ENCODE results near the gene CD200R1L.
"Not testable (repeated sequence)": the region's sequence is repeated elsewhere in the genome, so short reads cannot be mapped to it uniquely, and the experiment has no call there.

The CD200R1L gene, protein sequence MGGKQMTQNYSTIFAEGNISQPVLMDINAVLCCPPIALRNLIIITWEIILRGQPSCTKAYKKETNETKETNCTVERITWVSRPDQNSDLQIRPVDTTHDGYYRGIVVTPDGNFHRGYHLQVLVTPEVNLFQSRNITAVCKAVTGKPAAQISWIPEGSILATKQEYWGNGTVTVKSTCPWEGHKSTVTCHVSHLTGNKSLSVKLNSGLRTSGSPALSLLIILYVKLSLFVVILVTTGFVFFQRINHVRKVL

DNA sequence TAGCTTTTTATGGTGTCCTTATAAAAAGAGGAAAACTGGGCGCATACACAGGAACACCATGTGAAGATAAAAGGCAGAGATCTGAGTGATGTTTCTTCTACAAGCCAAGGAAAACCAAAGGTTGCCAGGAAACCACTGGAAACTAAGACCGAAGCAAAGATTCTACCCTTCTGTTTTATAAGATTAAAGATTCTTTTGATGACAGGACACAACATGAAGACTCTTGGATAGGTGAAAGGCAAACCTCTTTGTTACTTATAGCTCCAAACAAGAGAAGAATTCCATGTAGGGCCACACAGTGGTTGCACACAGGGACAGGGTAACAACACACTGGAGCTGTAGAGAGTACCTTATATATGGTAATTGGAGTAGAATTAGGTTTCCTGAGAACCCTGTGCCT is at the start of gene CD200R1L:
Gene CD200R1L, minus strand, starts transcription at position 101 of the 400 bp plus-strand sequence. CDS start 17,497 bp downstream, outside the sequence.
- DNase-seq = no peak

DNA sequence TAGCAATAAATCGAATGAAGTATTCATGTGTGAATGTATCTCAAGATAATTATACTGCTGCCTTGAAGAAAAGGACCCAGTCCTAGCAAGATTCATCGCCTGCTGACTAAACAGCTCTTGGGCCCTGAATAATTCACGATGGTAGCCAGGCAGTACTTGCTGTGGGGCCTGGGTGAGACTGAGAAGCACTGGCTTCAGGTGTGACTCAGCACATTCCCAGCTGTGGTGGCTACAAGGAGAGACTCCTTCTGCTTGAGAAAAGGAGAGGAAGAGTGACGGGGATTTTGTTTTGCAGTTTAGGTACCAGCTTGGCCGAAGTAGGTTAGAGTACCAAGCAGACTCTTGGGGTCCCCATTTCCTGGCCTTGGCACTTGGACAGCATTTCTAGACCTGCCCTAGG is 47.6 kb upstream of the CD200R1L start:
- no peak for DNase-seq

DNA sequence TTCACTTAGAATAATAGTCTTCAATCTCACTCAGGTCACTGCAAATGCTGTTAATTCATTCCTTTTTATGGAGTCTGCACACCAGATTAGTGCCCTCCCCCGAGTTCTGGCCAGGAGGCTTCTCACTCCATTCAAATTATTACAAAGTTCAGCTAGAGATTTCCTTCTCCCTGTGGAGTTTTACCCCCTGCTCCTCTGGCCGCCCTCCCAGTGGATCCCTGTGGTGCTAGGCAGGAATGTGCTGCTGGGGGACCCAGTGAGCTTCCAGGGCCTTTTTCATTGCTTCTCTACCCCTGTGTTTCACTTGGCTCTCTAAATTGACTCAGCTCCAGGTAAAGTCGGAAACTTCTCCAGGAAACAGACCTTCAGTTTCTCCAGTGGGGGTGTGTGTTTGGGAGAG is 42.7 kb upstream of the CD200R1L start:
- no peak for DNase-seq

DNA sequence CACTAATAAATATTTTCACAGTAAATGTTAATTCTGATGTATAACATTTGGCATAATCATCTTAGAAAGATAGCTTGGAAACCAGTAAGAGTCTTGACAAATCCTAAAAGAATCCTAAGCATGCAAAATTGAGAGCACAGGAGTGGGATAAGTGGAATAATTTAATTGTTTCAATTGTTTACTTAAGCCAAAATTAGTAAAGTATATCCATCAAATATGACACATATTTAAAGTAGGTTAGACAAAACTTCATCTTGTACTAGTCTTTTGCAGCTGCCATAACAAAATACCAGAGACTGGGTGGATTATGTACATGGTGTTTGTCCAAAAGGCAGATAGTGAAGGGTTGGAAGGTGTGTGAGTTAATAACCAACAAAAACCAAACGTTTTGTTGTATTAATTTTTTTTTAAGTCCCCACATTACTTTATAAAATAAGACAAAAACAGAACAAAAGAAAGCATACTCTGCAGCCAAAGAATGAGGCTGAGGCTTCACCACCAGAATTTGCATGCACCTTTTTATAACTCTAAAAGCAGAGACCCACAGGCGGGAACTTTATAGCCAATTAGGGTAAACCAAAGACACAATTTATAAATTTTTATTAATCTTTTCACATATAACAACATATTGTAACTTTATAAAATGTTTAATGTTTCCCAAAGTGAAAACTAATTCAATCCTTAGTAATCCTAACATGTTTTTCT is 41.9 kb upstream of the CD200R1L start:
- DNase-seq = no peak

DNA sequence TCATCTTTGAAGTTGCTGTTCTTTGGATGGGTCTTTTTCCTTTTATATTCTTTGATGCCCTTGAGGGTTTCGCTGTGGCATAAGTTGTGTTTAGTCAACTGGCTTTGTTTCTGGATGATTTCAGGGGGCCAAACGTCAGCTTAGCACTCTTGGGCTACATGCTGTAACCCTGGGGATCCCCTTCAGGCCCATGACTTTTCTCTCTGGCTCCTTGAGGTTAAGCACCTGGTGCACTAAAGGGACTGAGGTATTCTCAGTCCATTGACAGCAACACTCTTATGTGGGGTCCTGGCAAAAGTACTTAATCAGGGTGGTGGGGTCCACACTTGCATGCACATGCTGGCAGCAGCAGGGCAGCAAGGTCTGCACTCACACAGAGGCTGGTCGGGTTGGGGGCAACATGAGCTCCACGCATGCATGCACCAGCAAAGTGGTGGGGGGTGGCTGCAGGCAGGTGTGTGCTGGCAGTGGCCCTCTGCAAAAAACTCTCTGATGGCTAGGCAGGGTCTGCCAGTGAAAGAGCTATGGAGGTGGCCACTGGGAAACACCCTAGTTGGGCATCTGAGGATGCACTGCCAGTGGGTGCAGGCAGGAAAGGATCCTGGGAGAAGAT is 38.1 kb upstream of the CD200R1L start:
- DNase-seq = no peak

DNA sequence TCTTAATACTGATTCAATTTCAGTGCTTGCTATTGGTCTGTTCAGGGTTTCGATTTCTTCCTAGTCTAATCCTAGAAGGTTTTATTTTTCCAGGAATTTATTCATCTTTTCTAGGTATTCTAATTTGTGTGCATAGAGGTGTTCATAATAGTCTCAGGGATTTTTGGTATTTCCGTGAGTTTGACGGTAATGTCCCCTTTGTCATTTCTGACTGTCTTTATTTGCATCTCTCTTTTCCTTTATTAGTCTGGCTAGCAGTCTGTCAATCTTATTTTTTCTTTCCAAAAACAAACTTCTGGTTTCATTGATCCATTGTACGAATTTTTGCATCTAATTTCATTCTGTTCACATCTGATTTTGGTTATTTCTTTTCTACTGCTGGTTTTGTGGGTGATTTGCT is 35.2 kb upstream of the CD200R1L start:
- DNase-seq = no peak

DNA sequence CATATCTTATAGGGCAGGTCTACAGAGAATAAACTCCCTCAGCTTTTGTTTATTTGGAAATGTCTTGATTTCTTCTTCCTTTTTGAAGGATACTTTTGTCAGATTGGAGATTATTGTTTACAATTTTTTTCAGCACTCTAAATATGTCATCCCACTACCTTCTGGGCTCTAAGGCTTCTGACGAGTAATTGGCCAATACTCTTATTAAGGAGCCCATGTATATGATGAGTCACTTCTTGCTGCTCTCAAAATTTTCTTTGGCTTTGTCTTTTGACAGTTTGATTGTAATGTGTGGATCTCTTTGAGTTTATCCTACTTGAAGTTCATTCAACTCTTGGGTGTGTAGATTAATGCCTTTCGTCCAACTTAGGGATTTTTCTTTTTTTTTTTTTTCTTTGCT is 28.9 kb upstream of the CD200R1L start:
- no peak for DNase-seq

DNA sequence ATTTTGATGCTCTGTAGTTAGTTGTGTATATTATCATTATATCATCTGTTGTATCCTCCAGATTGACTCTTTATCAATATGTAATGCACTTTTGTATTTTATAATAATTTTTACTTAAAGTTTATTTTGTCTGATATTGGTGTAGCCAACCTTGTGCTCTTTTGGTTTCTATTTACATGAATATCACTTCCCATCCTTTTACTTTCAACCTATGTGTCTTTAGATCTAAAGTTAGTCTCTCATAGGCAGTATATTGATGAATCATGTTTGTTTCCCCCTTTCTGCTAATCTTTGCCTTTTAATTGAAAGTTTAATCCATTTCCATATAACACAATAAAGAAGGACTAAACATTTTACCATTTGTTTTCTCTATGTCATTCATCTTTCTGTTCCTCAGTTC is 28.1 kb upstream of the CD200R1L start:
- DNase-seq = no peak

DNA sequence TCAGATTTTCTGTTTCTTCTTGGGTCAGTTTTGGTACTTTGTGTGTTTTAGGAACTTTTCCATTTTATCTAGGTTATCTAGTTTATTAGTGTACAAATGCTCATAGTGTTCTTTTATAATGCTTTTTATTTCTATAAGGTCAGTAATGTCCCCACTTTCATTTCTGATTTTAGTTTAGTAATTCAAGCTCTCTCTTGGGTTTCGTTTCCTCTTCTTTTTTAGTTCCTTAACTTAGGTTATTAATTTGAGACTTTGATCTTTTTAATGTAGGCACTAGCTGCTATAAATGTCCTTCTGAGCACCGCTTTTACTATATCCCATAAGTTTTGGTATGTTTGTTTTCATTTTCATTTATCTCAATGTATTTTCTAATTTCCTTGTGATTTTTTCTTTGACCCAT is 27.0 kb upstream of the CD200R1L start:
- no peak for DNase-seq

DNA sequence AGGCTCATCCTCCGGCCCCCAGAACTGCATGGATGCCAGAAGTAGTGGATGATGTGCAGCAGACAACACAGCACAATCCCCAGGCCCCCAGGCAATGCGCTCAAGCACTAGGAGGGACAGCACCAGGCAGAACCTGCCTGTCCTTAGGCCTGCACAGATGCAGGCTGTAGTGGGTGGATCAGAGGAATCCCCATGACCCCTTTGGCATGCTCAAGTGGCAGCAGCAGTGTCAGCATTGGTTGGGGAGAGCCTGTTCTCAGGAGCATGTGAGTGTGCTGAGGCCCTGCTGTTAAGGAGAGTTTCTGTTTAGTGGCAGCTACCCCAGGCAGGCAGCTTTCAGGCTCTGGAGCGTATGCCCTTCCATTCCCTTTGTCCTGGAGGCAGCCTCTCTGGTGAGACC is 25.1 kb upstream of the CD200R1L start:
- no peak for DNase-seq

DNA sequence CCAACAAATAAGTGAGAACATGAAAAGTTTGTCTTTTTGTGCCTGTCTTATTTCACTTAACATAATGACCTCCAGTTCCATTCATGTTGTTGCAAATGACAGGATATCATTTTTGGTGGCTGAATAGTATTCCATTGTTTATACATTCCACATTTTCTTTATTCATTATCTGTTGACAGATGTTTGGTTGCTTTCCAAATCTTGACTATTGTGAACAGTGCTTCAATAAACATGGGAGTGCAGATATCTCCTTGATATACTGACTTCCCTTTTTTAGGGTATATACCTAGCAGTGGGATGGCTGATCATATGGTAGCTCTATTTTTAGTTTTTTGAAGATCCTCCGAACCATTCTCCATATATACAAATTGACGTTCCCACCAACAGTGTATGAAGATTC is 19.1 kb upstream of the CD200R1L start:
- DNase-seq = no peak

DNA sequence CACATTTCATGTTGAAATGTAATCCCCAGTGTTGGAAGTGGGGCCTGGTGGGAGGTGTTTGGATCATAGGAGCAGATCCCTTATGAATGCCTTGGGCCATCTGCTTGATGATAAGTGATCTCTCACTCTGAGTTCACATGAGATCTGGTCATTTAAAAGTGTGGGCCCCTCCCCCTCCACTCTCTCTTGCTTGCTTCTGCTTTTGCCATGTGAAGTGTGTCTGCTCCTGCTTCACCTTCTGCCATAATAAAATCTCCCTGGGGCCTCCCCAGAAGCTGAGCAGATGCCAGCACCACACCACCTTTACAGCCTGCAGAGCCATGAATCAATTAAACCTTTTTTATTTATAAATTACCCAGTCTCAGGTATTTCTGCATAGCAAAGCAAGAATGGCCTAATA is 14.2 kb upstream of the CD200R1L start:
- DNase-seq = no peak

DNA sequence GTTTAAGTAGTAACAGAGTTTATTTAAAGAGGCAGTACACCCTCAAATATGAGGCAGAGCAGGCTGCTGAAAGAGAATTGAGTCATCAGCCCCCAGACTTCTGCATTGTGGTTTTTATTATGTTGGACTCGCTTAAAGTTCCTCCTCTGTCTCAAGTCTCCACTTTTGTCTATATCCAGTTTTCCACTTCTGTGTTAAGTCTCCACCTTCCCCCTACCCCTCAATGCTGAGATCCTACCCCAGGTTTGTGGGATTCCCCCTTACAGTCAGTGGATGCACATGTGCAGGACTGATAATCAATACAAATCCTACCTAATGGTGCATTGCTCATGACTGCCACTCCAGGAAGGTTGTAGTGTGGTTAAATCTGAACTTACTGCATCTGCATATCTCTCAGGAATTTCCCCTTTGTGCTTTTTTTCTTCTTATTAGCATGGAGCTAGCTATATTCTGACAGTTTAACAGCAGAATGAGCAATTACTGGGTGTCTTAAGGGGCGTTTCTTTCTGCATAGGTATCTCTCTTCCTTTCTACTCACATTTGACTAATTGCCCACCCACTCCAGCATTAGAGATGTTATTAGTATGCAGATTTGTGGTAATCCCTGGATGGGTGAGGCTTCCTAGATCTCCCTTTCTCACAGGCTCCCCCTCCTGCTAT is 11.9 kb upstream of the CD200R1L start:
- DNase-seq = peak in 1 of 58 donors; percentile 4

DNA sequence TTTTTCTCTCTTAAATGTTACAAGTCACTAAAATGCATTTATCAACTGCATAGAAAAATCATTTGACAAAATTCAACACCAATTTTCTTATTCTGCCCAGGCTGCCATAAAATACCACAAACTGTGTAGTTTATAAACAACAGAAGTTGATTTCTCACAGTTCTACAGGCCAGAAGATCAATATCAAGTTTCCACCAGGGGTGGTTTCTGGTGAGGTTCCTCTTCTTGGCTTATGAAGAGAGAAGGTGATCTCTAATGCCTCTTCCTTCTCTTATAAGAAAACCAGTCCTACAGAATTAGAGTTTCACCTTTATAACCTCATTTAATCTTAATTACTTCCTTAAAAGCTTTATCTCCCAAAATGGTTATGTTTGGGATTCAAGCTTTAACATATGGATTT is 10.9 kb upstream of the CD200R1L start:
- DNase-seq = no peak

DNA sequence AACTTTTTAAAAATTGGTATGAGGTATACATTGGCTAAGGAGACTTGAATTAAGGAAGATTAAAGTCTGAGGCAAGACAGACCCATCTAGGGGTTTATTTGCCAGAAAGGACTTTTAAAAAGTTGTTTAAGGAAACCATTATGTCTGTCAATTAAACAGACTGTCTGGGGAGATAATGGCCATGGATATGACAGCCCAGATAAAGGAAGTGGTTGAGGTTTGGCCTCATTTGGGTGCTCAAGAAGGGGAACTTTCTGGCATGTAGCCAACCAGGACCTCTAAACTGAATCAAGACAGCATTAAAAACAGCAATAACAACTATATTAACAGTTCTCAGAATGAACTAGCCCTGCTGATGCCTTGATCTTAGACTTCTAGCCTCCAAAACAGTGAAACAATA is 9.9 kb upstream of the CD200R1L start:
- no peak for DNase-seq

DNA sequence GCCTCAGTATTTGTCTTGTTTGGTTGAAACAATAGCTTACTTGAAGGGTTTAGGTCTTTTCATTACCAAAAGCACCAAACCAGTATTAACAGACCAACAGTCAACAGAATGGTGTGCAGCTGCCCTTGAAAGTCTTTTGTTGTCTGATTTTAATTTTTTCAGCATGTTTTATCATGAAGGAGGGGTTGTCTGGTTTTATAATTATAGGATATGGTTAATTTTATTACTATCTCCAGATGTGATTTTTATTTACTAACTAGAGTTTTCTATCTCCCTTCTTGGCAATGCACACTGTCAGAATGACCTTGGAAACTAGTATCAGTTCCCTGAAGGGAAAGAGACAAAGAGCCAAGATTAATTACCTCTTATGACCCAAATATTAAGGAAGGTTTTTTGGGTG is 9.2 kb upstream of the CD200R1L start:
- no peak for DNase-seq

DNA sequence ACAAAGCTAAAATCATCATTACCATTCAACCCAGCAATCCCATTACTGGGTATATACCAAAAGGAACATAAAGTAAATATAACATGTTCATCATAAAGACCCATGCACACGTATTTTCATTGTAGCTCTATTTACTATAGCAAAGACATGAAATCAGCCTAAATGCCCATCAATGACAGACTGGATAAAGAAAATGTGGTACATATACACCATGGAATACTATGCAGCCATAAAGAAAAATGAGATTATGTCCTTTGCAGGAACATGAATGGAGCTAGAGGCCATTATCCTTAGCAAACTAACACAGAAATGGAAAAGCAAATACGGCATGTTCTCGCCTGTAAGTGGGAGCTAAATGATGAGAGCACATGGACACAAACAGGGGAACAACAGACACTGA is 8.4 kb upstream of the CD200R1L start:
- not testable (repeated sequence) for DNase-seq

DNA sequence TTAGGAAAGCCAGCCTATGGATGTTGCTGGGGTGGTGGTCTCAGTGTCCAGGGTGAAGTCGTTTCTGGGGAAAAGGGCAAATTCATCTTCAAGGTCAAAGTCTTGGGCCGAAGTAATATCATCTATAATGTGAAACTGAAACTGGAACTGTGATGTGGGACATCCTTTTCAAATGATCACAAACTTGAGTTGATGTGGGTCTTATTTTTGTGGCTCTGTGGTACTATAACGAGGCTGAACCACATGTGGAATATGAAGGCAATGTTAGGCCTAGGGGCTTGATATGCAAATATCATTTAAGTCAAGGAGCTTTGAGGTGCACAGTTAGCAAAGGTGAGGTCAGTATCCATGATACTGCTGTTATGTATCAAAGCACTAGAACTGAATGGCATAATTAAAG is 1.5 kb upstream of the CD200R1L start:
- DNase-seq = no peak

DNA sequence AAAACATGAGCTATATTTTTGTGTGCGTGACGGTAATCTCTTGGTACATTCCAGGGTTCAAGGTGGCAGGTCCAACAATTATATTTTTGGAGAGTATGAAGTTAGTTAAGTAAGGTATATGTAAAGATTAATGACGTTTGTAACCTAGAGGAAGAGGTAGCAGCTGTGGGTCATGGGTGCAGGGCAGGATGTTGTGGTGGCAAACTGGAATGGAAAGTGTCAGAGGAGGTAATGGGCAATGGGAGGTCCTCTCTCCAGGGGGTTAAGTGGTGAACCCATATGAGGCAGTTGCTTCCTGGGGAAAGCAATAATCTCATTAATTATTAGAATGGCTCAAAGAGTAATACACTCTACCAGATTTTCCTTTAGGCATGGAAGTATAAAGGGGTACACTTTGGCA is 1.0 kb upstream of the CD200R1L start:
- DNase-seq = no peak

DNA sequence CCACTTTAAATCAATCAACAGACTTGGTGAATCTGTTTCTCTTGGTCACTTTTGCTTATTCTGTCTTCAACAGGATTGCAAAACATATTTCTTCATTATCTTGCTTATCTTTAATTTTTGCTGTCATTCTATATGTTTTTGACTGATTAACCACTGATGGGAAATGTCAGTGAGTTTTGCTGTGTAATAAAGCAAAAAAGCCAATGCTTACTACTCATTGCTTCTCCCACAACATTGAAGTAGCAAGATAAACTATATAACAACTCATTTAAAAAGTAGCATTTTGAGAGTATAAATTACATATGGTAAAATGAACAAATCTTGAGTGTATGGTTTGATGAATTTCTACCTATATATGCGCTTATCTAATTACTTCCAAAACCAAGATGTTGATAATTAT is 892 bp downstream of the CD200R1L start:
- DNase-seq = no peak

DNA sequence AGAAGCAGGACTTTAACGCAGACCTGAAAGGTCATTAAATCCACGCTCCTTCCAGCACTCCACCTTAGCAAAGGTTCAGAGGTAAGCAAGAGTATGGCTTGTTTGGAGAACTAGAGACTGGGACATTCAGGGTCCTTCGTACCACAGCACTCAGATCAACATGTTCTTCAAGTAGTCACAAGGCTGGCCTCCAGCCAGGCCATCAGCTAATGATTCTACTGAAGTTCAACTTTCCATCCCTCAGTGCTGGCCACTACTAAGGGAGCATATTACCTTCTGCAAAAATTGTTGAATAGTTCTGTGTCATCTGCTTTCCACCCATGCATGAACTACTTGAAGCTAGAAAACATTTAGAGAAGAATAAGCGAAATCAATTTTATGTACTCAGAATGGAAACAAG is 17.6 kb downstream of the CD200R1L start:
- DNase-seq = no peak
